MG63 (cell line): ENCODE measurements around the gene GRHL3. TPM values are rescaled to one million over a fixed set of nuclear protein-coding genes. Genes with fewer than 3 reads are reported as not detected.

ENCODE experiments used
- DNase-seq: peaks from one replicate; pipeline ENCODE4 v3.0.0-alpha.2; 2020
- H3K27me3 ChIP-seq: fragments of 250-450 bp; sonication (Bioruptor Pico); 2 replicates; pipeline ENCODE4 v1.5.1; 2020; ENCODE audit warnings: mild to moderate bottlenecking, moderate library complexity
- H3K36me3 ChIP-seq: fragments of 250-450 bp; sonication (Bioruptor Pico); 2 replicates; pipeline ENCODE4 v1.5.1; 2020; ENCODE audit warnings: mild to moderate bottlenecking, moderate library complexity
- H3K4me3 ChIP-seq: fragments of 250-450 bp; sonication (Bioruptor Pico); 2 replicates; pipeline ENCODE4 v1.5.1; 2020; ENCODE audit warnings: mild to moderate bottlenecking, moderate library complexity
- H3K9me3 ChIP-seq: fragments of 250-450 bp; sonication (Bioruptor Pico); 2 replicates; pipeline ENCODE4 v1.5.1; 2020; ENCODE audit warnings: mild to moderate bottlenecking, moderate library complexity
- total RNA-seq: library from RNA; depleted of rRNA; stranded (reverse); fragments of >200 nt; shearing (Covaris generic); gene quantifications from 2 replicates; pipeline ENCODE4 v1.2.3, GENCODE V29; 2014; ENCODE audit warnings: low replicate concordance; rRNA removed

The GRHL3 gene
- total RNA-seq, 1 experiment from 2014 or later: not detected

GRCh38 chr1:24390924-24391782, 72.0 kb downstream of the GRHL3 start:
- Histone ChIP-seq H3K27me3 (no peaks in the 10 kb centered on the region), H3K4me3 (no peak overlapping the region), H3K36me3 (peaks cover 7% of the 10 kb centered on the region), H3K9me3 (no peaks in the 10 kb centered on the region)
- peak; percentile 74 for DNase-seq

GRCh38 chr1:24391882-24392603, 72.9 kb downstream of the GRHL3 start:
- H3K9me3 ChIP-seq: no peaks in the 10 kb centered on the region
- no peak overlapping the region for H3K4me3 ChIP-seq
- H3K27me3 ChIP-seq: no peaks in the 10 kb centered on the region
- peaks cover 10% of the 10 kb centered on the region for H3K36me3 ChIP-seq
- peak; percentile 53 for DNase-seq

DNA sequence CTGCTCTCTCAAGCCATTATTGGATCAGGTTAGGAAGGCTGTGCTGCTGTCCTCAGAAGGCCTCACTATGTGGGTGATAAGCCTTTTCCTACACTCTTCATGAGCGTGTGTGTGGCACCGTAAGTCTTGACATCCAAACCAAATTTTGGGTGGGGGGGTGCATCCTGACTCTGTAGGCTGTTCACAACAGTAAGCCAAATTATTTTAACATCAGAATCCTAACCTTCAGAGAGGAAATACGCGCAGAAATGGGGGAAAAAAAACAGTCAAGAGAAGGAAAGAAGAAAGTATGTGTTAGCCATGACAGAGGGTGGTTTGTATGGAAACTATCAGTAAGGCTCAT, 73.4 kb downstream of the GRHL3 start:
- no peaks in the 10 kb centered on the region for H3K9me3 ChIP-seq
- H3K27me3 ChIP-seq: no peaks in the 10 kb centered on the region
- H3K4me3 ChIP-seq: no peak overlapping the region
- DNase-seq: no peak
- peaks cover 10% of the 10 kb centered on the region for H3K36me3 ChIP-seq

DNA sequence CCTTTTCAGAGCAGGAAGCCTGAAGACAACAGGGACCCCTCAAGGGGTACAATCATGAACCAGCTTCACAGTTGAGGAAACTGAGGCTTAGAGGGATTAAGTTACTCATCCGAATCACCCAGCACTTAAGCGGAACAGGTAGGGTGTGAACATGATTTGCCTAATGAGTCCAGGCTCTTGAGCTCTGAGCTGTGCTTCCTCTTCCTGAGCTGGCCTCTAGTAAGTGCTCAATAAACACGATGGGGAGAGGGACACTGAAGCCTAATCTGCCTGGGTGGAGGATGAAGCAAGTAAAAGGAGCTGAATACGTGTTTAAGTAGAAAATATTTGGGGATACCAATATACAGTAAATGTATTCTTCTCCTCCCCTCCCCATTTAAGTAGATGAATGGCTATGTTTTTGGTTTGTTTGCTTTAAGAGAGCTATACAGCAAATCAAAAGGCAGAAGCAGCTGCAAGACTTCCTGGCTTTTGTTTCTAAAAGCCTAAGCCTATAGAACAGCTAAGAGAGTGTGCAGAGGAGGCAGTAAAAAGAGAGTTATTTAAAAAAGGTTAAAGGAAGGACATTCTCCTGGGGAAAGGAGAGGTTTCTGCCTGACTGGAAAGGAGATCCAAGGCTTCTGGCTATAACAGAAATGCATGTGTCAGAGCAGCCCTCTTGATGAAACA, 74.0 kb downstream of the GRHL3 start:
- H3K27me3 ChIP-seq: no peaks in the 10 kb centered on the region
- no peak overlapping the region for H3K4me3 ChIP-seq
- no peak for DNase-seq
- H3K36me3 ChIP-seq: peaks cover 10% of the 10 kb centered on the region
- H3K9me3 ChIP-seq: no peaks in the 10 kb centered on the region

GRCh38 chr1:24393892-24394291, 74.7 kb downstream of the GRHL3 start:
- H3K36me3 ChIP-seq: peaks cover 10% of the 10 kb centered on the region
- no peaks in the 10 kb centered on the region for H3K27me3 ChIP-seq
- DNase-seq: peak; percentile 81
- H3K4me3 ChIP-seq: no peak overlapping the region
- H3K9me3 ChIP-seq: no peaks in the 10 kb centered on the region

DNA sequence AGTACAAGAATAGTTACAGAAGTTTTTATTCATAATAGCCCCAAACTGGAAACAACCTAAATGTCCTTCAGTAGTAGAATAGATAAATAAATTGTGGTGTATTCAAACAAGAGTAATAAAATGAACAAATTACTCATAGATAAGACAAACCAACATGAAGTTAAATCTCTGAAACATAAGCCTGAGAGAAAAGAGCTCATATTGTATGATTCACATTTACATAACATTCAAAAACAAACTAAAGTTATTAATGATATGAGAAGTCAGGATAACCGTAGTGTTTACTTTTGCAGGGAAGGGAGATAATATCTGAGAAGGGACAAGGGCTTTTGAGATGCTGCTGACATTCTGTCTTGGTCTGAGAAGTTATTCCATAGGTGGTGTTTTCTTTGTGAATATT, 80.9 kb downstream of the GRHL3 start:
- H3K36me3 ChIP-seq: peaks cover 3% of the 10 kb centered on the region
- no peak overlapping the region for H3K4me3 ChIP-seq
- no peaks in the 10 kb centered on the region for H3K9me3 ChIP-seq
- DNase-seq: no peak
- no peaks in the 10 kb centered on the region for H3K27me3 ChIP-seq

DNA sequence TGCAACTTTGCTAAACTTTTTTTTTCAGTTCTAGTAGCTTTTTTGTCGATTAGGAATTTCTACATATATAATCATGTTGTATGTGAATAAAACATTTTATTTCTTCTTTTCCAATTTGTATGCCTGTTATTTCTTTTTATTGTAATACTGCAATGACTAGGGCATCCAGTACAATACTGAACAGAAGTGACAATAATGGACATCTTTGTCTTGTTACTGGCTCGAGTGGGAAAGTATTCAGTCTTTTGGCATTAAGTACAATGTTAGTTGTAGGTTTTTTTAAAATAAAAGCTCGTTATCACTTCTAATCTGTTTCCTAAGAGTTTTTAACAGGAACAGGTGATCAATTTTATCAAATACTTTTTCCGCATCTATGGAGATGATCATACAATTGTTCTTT, 84.6 kb downstream of the GRHL3 start:
- Histone ChIP-seq H3K4me3 (no peak overlapping the region), H3K36me3 (no peaks in the 10 kb centered on the region; the same call in none of the 2 replicates), H3K9me3 (peaks cover 5% of the 10 kb centered on the region), H3K27me3 (no peaks in the 10 kb centered on the region)
- no peak for DNase-seq

Other genes starting within 250 kb of the GRHL3 start
- 0.13 TPM in 1 of 2 replicates, not detected in the other for gene MYOM3, start 207.2 kb upstream of the GRHL3 start, total RNA-seq
- 0.86 TPM in 1 of 2 replicates, not detected in the other for gene IL22RA1, start 176.2 kb upstream of the GRHL3 start, total RNA-seq
- 0.25 and 0.36 TPM in 2 replicates for gene IFNLR1, start 132.1 kb upstream of the GRHL3 start, total RNA-seq
- gene STPG1, start 94.4 kb downstream of the GRHL3 start, total RNA-seq: 5.7 and 7.2 TPM in 2 replicates
- 44.1 and 45.5 TPM in 2 replicates for gene NIPAL3, start 96.4 kb downstream of the GRHL3 start, total RNA-seq
- 2.5 and 3.4 TPM in 2 replicates for gene RCAN3, start 183.5 kb downstream of the GRHL3 start, total RNA-seq
- not detected in 2 replicates for gene NCMAP, start 236.7 kb downstream of the GRHL3 start, total RNA-seq